COLO668 (cell line): ENCODE measurements around the gene DHX58.
"Not testable (repeated sequence)": the region's sequence is repeated elsewhere in the genome, so short reads cannot be mapped to it uniquely, and the experiment has no call there.

ENCODE experiments used
- DNase-seq: peaks from one replicate; lab custom pipeline; 2025; ENCODE audit not compliant: unreplicated experiment; lab: John Stamatoyannopoulos, UW

Gene DHX58

GRCh38 chr17:42112552-42113176, at the start of gene DHX58:
DHX58 (minus strand) TSS chr17:42112714; CDS start chr17:42111892, 822 bp downstream.
- DNase-seq = peak; percentile 10

DNA sequence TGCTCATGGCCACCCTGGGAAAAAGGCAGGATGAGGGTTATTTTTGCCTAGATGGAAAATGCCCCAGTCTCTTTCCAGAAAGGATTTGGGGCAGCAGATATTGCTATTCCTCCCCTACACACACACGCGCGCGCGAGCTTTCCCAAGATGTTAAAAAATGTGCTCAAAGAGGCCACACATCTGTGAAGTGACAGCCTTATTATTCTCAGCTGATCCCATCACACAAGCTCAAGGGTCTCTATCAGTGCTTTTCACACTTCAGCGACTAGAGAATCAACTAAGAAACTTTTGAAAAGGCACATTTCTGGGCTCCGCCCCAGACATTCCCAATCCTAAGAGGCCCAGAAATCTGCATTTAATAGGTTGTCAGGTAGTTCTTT, 48.0 kb upstream of the DHX58 start:
- no peak for DNase-seq

GRCh38 chr17:42159796-42160530, 47.4 kb upstream of the DHX58 start:
- DNase-seq = no peak

- DNase-seq = no peak
Measured at GRCh38 chr17:42155614-42156045, 43.1 kb upstream of the DHX58 start.

- DNase-seq = peak; percentile 2
Measured at GRCh38 chr17:42153919-42154742, 41.6 kb upstream of the DHX58 start.

DNA sequence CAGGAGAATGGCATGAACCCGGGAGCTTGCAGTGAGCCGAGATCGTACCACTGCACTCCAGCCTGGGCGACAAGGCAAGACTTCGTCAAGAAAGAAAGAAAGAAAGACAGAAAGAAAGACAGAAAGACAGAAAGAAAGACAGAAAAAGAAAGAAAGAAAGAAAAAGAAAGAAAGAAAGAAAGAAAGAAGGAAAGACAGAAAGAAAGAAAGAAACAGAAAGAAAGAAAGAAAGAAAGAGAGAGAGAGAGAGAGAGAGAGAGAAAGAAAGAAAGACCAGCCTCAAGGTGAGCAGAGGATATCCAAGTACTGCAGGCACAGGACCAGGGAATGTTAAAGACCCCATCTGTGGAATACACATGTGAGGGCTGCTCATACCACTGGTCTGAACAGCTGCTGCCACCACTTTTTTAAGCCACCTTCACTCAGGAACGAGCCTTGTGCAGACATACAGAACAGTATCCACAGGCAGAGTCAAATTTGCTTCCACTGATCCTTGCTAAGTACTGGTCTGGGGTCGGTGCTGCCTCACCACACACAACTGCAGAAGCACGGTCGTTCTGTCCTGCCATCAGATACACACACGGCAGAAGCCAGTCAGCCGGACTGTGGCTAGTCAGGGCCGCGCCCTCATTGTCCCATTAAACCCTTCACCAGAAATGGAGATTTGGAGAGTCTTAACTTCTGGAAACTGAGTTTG, 34.5 kb upstream of the DHX58 start:
- DNase-seq = no peak

DNA sequence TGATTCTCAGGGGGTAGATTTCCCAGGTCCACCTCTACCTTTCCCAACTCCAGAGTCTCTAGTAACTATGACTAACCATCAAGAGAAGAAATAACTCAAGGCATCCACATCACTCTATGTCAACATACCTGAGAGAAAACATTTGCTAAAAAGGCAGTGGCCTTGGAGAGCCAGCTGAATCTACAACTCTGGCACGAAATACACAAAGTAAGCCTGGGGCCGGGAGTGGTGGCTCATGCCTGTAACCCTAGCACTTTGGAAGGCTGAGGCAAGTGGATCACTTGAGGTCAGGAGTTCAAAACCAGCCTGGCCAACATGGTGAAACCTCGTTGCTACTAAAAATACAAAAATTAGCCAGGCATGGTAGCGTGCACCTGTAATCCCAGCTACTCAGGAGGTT, 30.6 kb upstream of the DHX58 start:
- DNase-seq = not testable (repeated sequence)

- no peak for DNase-seq
Measured at GRCh38 chr17:42142371-42142896, 29.9 kb upstream of the DHX58 start.

DNA sequence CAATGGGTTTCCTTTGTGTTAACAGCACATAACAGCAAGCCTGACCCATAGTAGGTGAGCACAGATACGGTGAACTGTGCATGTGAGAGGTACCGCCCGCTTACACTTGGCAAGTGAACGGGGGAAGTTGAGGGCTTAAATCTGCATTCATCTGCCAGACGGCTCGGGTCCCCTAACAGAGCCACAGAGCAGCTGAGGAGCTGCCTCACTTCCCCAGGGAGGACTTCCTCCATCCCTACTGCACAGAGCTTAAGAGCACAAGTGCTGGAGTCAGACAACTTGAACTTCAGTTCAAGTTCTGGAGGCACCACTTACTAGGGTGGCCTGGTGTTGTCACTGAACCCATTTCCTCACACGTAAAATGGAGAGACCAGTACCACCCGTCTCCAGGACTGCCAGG, 28.9 kb upstream of the DHX58 start:
- no peak for DNase-seq

- DNase-seq = not testable (repeated sequence)
Measured at GRCh38 chr17:42140690-42141089, 28.2 kb upstream of the DHX58 start.

- DNase-seq = no peak
Measured at GRCh38 chr17:42138749-42139492, 26.4 kb upstream of the DHX58 start.

DNA sequence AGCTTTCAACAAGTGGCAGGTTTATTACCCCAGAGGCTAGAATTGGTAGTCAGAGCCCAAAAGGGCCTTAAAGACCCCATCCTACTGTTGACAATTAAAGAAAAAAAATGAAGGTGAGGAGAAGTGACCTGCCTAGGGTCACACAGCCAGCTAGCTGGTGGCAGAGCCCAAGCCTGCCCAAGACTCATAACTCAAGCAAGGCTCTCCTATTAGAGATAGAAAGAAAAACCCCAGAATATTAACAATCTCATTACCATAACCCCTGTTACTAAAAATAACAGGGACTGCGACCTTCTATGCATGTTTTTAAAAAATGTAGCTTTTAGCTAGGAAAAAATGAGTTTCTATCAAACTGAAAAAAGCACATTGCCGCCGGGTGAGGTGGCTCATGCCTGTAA, 24.1 kb upstream of the DHX58 start:
- DNase-seq = no peak

- peak; percentile 68 for DNase-seq
Measured at GRCh38 chr17:42135664-42136653, 23.4 kb upstream of the DHX58 start.

DNA sequence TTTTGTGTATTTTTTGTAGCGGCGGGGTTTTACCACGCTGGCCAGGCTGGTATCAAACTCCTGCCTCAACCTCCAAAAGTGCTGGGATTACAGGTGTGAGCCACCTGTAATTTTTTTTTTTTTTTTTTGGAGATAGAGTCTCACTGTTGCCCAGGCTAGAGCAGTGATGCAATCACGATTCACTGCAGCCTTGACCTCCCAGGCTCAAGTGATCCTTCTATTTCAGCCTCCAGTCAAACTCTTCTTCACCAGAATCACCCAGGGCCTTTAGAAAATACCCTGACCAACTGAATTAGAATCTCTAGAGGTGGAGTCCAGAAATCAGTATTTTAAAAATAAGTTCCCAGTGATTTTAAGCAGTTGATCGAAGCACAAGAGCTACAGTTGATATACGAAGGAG, 22.6 kb upstream of the DHX58 start:
- no peak for DNase-seq

GRCh38 chr17:42133461-42134041, 21.0 kb upstream of the DHX58 start:
- DNase-seq = peak; percentile 86

GRCh38 chr17:42132941-42133340, 20.4 kb upstream of the DHX58 start:
- DNase-seq = peak; percentile 19

- no peak for DNase-seq
Measured at GRCh38 chr17:42131981-42132432, 19.5 kb upstream of the DHX58 start.

GRCh38 chr17:42131232-42131631, 18.7 kb upstream of the DHX58 start:
- no peak for DNase-seq
